HG02938 (cell line): ENCODE measurements around the gene TMEM132C.

Source experiments
- ATAC-seq: cut with Tn5 transposase; IDR thresholded peaks from one replicate; pipeline ENCODE4 v1.9.1; 2021; ENCODE audit warnings: mild to moderate bottlenecking, moderate library complexity; ENCODE audit not compliant: unreplicated experiment

TMEM132C gene

DNA sequence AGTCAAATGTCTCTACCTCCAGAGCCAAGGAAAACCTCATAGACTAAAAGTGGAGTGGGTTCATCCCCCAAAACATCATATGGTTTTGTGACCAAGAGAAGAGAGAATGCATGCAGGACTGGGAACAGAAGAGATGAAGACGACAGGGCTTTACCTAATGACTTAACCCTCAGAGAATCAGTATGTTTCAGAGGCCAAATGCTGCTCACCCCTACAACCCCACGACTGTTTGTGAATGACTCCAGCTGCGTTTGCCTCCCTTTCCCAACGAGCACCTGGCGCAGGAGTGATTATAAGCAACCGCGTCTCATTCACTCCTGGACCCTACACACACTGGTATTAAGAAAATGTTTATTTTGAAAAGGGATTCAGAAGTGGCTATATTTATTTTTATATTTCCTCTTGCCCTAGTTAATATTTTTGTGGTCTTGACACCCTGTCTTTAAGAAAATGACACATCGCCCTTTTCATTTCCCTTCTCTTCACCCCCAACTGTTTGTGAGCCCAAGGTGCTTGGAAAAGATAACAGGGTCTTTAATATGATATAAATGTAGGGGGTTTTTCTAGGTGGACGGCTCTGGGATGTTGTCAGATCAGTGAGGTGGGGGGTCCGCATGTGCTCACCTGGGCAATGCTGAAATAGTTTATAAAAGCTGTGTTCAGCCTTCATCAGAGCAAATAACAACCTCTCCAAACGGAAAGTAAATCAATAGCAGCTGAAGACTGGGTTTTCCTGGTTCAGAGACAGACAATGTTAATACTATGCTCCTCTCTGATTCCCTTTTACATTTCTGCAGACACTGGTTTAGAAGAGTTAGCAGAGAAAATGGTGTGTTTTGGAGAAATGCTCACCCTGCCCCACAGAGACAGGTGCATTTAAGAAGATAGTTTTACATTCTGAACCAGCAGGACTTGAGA, 479.1 kb downstream of the TMEM132C start:
- no peak for ATAC-seq

DNA sequence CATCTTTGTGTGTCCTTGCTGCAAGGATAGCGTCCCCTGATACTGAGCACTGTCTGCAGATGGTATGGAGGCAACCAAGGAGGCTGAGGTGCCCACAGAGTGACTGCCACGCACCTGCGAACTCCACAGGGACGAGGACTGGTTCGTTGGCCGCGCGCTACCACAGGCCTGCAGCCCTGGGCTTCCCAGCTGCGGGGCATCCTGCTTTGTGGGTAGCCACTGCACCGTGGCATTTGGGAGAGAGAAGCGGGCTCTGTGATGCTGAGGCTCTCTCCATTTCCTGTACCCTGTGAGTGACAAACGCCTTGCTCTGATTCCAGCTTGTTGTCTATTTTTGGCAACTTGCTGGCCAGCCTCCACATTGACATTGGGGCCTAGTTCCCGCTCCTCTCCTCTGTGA, 480.5 kb downstream of the TMEM132C start:
- ATAC-seq = no peak

DNA sequence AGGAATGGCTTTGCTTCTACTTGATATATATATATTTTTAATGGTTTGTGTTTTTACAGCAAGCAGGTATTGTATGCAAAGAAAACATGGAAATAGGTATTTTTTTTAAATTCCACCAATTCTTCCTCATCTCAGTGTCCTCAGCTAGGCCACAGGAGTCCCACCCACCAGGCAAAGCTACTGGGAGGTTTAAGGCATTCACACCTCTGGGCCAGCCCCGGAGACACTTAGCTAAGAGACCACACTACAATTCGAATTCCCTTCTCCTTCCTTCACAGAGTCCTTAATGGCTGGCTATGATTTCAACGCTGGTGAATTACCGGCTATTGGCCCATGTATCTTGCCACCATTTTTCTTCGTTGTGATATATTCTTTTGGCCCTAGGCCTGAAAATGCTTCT, 485.4 kb downstream of the TMEM132C start:
- ATAC-seq = no peak

DNA sequence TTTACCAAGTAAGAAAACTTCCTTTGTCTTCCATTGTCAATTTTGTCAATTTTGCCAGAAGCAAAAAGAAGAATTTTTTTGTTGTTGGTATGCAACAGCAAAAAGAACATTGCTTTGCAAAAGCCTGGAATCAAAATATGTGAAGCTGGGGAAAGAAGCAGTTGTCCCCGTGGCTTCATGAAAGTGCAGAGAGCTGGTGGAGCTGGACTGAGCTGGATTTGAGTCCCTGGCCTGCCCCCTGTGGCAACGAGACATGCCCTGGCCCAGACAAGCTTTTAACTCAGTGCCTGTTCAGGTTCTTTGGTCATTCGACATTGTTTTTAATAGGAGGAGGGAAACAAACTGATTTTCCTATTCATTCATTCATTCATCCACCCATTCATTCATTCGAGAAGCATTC, 486.5 kb downstream of the TMEM132C start:
- ATAC-seq = no peak

DNA sequence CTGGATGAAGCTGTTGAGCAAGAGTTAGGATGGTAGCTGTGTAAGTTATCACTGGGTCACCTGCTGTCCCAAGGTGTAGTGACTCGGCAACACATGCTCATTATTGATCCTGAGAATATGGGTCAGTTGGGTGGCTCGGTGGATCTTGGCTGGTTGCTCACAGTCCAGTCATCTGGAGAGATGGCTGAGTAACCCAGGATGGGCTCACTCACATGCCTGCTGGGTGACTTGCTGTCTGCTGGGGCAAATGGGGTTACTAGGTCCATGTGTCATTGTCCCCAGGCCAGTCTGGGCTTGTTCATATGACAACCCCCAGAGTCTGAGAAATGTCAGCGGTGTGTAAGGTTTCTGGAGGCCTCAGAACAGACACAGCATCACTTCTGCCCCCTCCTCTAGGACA, 487.3 kb downstream of the TMEM132C start:
- ATAC-seq = no peak

DNA sequence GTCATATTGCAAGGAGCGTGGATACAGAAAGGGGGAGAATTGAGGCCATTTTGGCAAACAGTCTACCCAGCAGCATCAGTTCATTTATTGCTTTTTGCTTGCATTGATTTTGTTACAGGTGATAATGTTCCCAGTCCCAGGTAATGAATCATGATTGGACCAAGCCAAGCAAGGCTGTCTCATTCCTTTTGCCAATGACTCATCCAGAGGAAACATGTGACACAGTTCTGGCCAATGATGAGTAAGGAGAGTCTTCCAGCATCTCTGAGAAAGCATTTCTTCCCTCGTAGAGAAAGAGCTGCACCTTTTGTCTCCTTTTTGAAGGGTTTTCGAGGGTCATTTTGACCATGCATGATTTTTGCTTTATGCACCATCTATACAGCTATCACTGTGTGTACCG, 488.6 kb downstream of the TMEM132C start:
- no peak for ATAC-seq
